Fibroblast of lung (primary cell): ENCODE measurements around the gene CDH9. TPM values are rescaled to one million over a fixed set of nuclear protein-coding genes. Genes with fewer than 3 reads are reported as not detected.

Experiments
- DNase-seq, 2 donors: peaks; one replicate each; pipeline versions ENCODE4 v3.0.0 to v3.0.0-alpha.2; 2010; ENCODE audit warnings: low read depth in 2 of 2
- H2AFZ ChIP-seq: 2 replicates; pipeline ENCODE4 v1.5.1; 2012; ENCODE audit warnings: low read length, control low read depth, inconsistent platforms
- H3K27ac ChIP-seq: 2 replicates; pipeline ENCODE4 v1.5.1; 2011; ENCODE audit warnings: low read length, control low read depth; ENCODE audit not compliant: insufficient read depth
- H3K27me3 ChIP-seq: 2 replicates; pipeline ENCODE4 v1.5.1; 2011; ENCODE audit warnings: mild to moderate bottlenecking, low read length; ENCODE audit not compliant: control insufficient read depth, insufficient read depth
- H3K36me3 ChIP-seq: 2 replicates; pipeline ENCODE4 v1.5.1; 2011; ENCODE audit warnings: low read length; ENCODE audit not compliant: control insufficient read depth, insufficient read depth
- H3K4me1 ChIP-seq: 2 replicates; pipeline ENCODE4 v1.5.1; 2011; ENCODE audit warnings: low read length; ENCODE audit not compliant: control insufficient read depth, insufficient read depth; ENCODE audit errors: extremely low read depth
- H3K4me2 ChIP-seq: 2 replicates; pipeline ENCODE4 v1.5.1; 2011; ENCODE audit warnings: low read length, control low read depth; ENCODE audit not compliant: insufficient read depth; ENCODE audit errors: extremely low read depth
- H3K4me3 ChIP-seq, 4 experiments: fragments of 200-600 bp in 1 of 4; sonication (generic) in 1 of 4; replicated peaks in 1 of 4; 2 replicates each; pipeline ENCODE4 v1.5.1; 2011 to 2016; ENCODE audit warnings: low read length in 4 of 4, low read depth in 3 of 4, mild to moderate bottlenecking in 3 of 4, control low read depth in 2 of 4, inconsistent platforms in 1 of 4, mixed read lengths in 1 of 4; ENCODE audit not compliant: insufficient read depth in 1 of 4; ENCODE audit errors: control extremely low read depth in 1 of 4
- H3K79me2 ChIP-seq: 2 replicates; pipeline ENCODE4 v1.5.1; 2012; ENCODE audit warnings: mild to moderate bottlenecking, low read length, inconsistent platforms; ENCODE audit not compliant: control insufficient read depth, insufficient read depth
- H3K9ac ChIP-seq: 2 replicates; pipeline ENCODE4 v1.5.1; 2011; ENCODE audit warnings: mild to moderate bottlenecking, low read length, control low read depth; ENCODE audit not compliant: insufficient read depth
- H3K9me3 ChIP-seq: 2 replicates; pipeline ENCODE4 v1.5.1; 2012; ENCODE audit warnings: low read depth, low read length; ENCODE audit not compliant: control insufficient read depth, insufficient read depth
- H4K20me1 ChIP-seq: 2 replicates; pipeline ENCODE4 v1.5.1; 2011; ENCODE audit warnings: low read length; ENCODE audit not compliant: control insufficient read depth, insufficient read depth; ENCODE audit errors: extremely low read depth
- EZH2 ChIP-seq: IDR thresholded peaks from 2 replicates; pipeline ENCODE4 v1.5.1; 2012; ENCODE audit warnings: low read length, control low read depth, mild to moderate bottlenecking; ENCODE audit errors: missing control alignments
- polyA plus RNA-seq, 2 donors: library from polyadenylated mRNA; depleted of rRNA in 1 of 2; stranded (reverse) in 1 of 2; unstranded in 1 of 2; fragments of >200 nt; gene quantifications; 2 replicates each; pipeline ENCODE4 v1.2.1, GENCODE V29; 2011 to 2012; ENCODE audit warnings: missing spikeins in 1 of 2
- total RNA-seq: library from RNA; depleted of rRNA; stranded (reverse); fragments of >200 nt; gene quantifications from 2 replicates; pipeline ENCODE4 v1.2.1, GENCODE V29; 2014
- TF ChIP-seq, protein P1 (sequence below), 2 donors: IDR thresholded peaks in 1 of 2; conservative IDR thresholded peaks in 1 of 2; 1 replicate in 1 of 2; 2 replicates in 1 of 2; pipeline ENCODE4 v1.5.1; 2011 to 2012; ENCODE audit warnings: low read length in 2 of 2, control low read depth in 1 of 2, inconsistent platforms in 1 of 2, low read depth in 1 of 2, mild to moderate bottlenecking in 1 of 2

CDH9 gene
- total and polyA plus RNA-seq, 2 donors (not counting 1 experiment from before 2014, with no cell fraction given) = not detected

DNA sequence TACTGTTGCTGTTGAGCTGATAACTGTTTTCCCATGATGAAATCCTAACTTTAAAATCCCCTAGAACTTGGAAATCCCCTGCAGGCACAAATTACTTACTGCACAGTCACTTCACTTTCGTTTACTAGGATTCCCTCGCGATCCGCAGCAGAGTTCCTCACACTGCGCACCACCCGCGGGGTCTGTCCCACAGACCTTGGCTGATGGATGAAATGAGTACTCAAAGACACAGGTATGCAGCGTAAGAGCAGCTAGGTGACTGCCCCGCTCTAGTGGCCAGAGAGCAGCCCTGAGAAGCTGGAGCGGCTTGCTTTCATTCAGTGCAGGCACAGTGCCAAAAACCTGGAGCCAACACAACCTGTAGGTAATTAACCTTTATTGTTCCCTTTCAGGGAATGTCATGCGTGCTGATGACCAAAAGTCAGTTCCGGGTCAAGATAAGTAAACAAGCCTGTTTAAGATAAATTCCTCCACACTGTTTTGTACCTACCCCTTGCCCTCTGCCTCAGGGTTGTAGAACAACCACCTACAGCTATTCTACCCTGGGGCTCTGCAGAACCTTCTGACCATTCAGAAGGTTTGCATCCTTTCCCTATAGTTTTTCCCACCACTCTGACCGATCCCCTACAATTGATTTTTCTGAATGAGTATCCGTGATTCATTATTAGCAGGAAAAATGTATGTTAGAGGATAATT lies 191.2 kb downstream of the CDH9 start:
- Histone ChIP-seq H2AFZ (no peak overlapping the region), H3K4me3 (no peak overlapping the region), H3K36me3 (no peaks in the 10 kb centered on the region), H3K27me3 (no peaks in the 10 kb centered on the region), H3K79me2 (no peaks in the 10 kb centered on the region), H3K4me1 (no peaks in the 10 kb centered on the region), H3K9me3 (no peaks in the 10 kb centered on the region), H4K20me1 (no peaks in the 10 kb centered on the region), H3K27ac (no peak overlapping the region), H3K9ac (no peak overlapping the region), H3K4me2 (no peak overlapping the region)
- TF ChIP-seq, protein P1, sequence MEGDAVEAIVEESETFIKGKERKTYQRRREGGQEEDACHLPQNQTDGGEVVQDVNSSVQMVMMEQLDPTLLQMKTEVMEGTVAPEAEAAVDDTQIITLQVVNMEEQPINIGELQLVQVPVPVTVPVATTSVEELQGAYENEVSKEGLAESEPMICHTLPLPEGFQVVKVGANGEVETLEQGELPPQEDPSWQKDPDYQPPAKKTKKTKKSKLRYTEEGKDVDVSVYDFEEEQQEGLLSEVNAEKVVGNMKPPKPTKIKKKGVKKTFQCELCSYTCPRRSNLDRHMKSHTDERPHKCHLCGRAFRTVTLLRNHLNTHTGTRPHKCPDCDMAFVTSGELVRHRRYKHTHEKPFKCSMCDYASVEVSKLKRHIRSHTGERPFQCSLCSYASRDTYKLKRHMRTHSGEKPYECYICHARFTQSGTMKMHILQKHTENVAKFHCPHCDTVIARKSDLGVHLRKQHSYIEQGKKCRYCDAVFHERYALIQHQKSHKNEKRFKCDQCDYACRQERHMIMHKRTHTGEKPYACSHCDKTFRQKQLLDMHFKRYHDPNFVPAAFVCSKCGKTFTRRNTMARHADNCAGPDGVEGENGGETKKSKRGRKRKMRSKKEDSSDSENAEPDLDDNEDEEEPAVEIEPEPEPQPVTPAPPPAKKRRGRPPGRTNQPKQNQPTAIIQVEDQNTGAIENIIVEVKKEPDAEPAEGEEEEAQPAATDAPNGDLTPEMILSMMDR (conservative IDR thresholded peaks at IDR 0.05 in 1 of 2, IDR thresholded peaks at IDR 0.05 in 1 of 2; ENCODE audit: low read depth in 1 of 2, low read length in 2 of 2) = no peak
- TF ChIP-seq EZH2 = no peak
- no peak for DNase-seq

DNA sequence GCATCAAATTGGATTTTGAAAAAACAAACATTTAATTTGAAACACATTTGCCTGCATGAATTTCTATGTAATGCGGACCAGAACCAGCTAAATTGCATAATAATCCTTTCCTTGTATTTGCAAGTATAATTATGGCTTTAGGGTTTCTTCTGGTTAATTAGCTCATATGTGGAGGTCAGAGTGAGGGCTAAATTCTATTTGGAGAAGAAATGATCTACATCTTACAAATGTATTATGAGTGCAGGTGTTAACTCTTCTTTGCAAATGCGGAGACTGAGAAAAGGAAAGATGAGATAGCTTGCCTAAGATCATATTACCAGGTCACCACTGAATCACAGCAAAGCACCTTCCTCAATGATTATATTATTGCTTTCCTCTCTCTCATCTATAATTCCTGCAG lies 194.7 kb downstream of the CDH9 start:
- H4K20me1 ChIP-seq = no peaks in the 10 kb centered on the region
- H3K4me2 ChIP-seq = no peak overlapping the region
- H3K4me3 ChIP-seq = no peak overlapping the region
- no peaks in the 10 kb centered on the region for H3K4me1 ChIP-seq
- H3K27me3 ChIP-seq = no peaks in the 10 kb centered on the region
- no peak for DNase-seq
- no peak overlapping the region for H3K9ac ChIP-seq
- H3K36me3 ChIP-seq = no peaks in the 10 kb centered on the region
- no peak overlapping the region for H3K27ac ChIP-seq
- H2AFZ ChIP-seq = no peak overlapping the region
- TF ChIP-seq, protein P1 (conservative IDR thresholded peaks at IDR 0.05 in 1 of 2, IDR thresholded peaks at IDR 0.05 in 1 of 2; ENCODE audit: low read depth in 1 of 2, low read length in 2 of 2) = no peak
- no peaks in the 10 kb centered on the region for H3K9me3 ChIP-seq
- H3K79me2 ChIP-seq = no peaks in the 10 kb centered on the region

DNA sequence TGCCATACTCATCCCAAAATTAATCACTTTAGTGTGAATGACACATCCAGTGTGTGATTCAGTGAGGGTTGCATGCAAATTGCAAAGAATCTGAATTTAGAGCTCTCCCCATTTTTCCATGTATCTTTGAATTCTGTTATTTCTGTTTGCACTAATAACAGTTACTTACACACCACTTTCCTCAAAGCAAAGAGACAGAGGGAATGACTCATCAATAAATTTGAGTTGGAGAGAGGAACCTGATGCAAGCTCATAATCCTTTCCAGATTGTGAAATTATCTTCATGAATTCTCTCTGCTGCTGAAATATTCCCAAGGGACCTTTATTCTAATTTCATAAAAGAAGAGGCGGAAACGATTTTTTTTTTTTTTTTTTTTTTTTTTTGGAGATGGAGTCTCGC lies 204.8 kb downstream of the CDH9 start:
- no peak for DNase-seq
- TF ChIP-seq, protein P1 (conservative IDR thresholded peaks at IDR 0.05 in 1 of 2, IDR thresholded peaks at IDR 0.05 in 1 of 2; ENCODE audit: low read depth in 1 of 2, low read length in 2 of 2) = no peak
- no peak for TF ChIP-seq EZH2
- no peak overlapping the region for H3K9ac ChIP-seq

More for the DNA sequence above, 204.8 kb downstream of the CDH9 start:
- no peak overlapping the region for H3K4me2 ChIP-seq
- H3K27me3 ChIP-seq = no peaks in the 10 kb centered on the region
- no peak overlapping the region for H2AFZ ChIP-seq
- H3K27ac ChIP-seq = no peak overlapping the region
- no peak overlapping the region for H3K4me3 ChIP-seq
- no peaks in the 10 kb centered on the region for H3K79me2 ChIP-seq
- no peaks in the 10 kb centered on the region for H3K36me3 ChIP-seq
- H4K20me1 ChIP-seq = no peaks in the 10 kb centered on the region
- no peaks in the 10 kb centered on the region for H3K9me3 ChIP-seq
- H3K4me1 ChIP-seq = no peaks in the 10 kb centered on the region
